A549 (cell line): Measurements from ENCODE around the gene TC2N.
A peak's percentile ranks its signal among the peaks of the same experiment; 100 is the strongest.

Experiments
- BHLHE40 ChIP-seq: IDR thresholded peaks from 2 replicates; pipeline ENCODE4 v1.6.1; 2012; ENCODE audit warnings: low read depth, low read length, inconsistent platforms
- CTCF ChIP-seq: fragments of >200 bp; sonication (Bioruptor Twin); formaldehyde crosslinking; IDR thresholded peaks from 3 replicates; pipeline ENCODE4 v1.5.1; 2016
- HDAC2 ChIP-seq: fragments of 200-600 bp; sonication (generic); IDR thresholded peaks from 2 replicates; pipeline ENCODE4 v1.6.1; 2016
- PHF8 ChIP-seq: fragments of 200-600 bp; sonication (generic); IDR thresholded peaks from 2 replicates; pipeline ENCODE4 v1.6.1; 2016; ENCODE audit warnings: low read depth, mild to moderate bottlenecking, antibody characterized with exemption, moderate library complexity, borderline replicate concordance
- POLR2A ChIP-seq: IDR thresholded peaks from 2 replicates; pipeline ENCODE4 v1.6.1; 2012; ENCODE audit warnings: mild to moderate bottlenecking, low read length
- RFX5 ChIP-seq: fragments of 450-650 bp; IDR thresholded peaks from 2 replicates; pipeline ENCODE4 v1.7.1; 2014; ENCODE audit warnings: antibody characterized with exemption, mild to moderate bottlenecking, moderate library complexity
- SMC3 ChIP-seq: fragments of >200 bp; sonication (Bioruptor Twin); formaldehyde crosslinking; IDR thresholded peaks from 3 replicates; pipeline ENCODE4 v1.6.1; 2018; ENCODE audit warnings: inconsistent platforms
- TF ChIP-seq, protein P1 (sequence below): fragments of 200-600 bp; sonication (generic); IDR thresholded peaks from 2 replicates; pipeline ENCODE4 v1.6.1; 2016; ENCODE audit warnings: antibody characterized with exemption, mild to moderate bottlenecking, moderate library complexity

DNA sequence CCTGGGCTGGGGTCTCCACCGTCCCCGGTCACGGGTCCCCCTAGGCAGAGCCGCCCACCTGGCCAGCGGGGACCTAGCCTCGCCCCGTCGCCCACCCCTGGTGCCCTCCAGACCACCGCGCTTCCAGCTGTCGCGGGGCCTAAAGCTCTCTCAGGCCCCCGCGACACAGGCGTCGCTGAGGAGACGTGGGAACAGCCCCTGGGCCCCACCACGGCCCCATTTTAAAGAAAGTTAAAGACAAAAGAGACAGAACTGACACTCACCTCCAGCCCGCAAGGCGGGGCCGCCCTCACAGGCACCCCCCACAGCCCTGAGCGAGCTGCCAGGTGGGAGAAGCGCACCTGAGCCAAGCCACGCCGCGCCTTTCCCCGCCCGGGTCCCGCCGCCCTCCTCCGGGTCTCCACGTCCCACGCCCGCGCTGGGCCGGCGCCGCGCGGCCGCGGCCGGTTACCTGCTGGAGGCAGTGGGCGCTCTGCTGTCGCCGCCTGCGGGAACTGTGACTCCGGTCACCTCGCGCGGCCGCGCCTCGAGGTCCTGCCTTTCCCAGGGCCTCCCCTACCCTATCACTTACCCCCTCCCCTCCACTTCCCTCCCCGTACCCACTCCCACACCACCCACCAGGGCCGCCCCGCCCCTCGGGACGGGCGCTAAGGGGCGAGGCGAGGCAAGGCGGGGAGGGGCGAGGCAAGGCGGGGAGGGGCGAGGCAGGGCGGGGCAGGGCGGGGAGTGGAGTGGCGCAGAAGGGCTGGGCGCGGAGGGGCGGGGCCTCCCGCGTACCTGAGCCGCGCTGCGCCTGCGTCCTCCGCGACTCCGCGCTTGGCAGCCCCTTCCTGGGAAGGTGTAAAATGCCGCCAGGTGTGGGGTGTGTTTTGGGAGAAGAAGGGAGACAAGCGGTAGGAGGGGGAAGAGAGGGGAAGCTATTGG lies 31.2 kb downstream of the TC2N start:
- no peak for TF ChIP-seq PHF8
- no peak for TF ChIP-seq CTCF
- no peak for TF ChIP-seq POLR2A
- no peak for TF ChIP-seq HDAC2
- TF ChIP-seq SMC3 = peak; percentile 14; the same call in 1 of the 3 replicates
- TF ChIP-seq, protein P1, sequence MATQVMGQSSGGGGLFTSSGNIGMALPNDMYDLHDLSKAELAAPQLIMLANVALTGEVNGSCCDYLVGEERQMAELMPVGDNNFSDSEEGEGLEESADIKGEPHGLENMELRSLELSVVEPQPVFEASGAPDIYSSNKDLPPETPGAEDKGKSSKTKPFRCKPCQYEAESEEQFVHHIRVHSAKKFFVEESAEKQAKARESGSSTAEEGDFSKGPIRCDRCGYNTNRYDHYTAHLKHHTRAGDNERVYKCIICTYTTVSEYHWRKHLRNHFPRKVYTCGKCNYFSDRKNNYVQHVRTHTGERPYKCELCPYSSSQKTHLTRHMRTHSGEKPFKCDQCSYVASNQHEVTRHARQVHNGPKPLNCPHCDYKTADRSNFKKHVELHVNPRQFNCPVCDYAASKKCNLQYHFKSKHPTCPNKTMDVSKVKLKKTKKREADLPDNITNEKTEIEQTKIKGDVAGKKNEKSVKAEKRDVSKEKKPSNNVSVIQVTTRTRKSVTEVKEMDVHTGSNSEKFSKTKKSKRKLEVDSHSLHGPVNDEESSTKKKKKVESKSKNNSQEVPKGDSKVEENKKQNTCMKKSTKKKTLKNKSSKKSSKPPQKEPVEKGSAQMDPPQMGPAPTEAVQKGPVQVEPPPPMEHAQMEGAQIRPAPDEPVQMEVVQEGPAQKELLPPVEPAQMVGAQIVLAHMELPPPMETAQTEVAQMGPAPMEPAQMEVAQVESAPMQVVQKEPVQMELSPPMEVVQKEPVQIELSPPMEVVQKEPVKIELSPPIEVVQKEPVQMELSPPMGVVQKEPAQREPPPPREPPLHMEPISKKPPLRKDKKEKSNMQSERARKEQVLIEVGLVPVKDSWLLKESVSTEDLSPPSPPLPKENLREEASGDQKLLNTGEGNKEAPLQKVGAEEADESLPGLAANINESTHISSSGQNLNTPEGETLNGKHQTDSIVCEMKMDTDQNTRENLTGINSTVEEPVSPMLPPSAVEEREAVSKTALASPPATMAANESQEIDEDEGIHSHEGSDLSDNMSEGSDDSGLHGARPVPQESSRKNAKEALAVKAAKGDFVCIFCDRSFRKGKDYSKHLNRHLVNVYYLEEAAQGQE = no peak
- TF ChIP-seq RFX5 = no peak
- TF ChIP-seq BHLHE40 = no peak
